Breast epithelium (tissue), 4 donors: Measurements from ENCODE around the gene SS18L1. TPM values are rescaled to one million over a fixed set of nuclear protein-coding genes. Genes with fewer than 3 reads are reported as not detected.

ENCODE experiments used
- DNase-seq, 2 donors: peaks; one replicate each; pipeline ENCODE4 v3.0.0-alpha.2; 2019; ENCODE audit warnings: low spot score in 2 of 2
- H3K27ac ChIP-seq, 2 donors: fragments of 200-600 bp; sonication (generic) in 1 of 2; one replicate each; pipeline ENCODE4 v1.5.1; 2016 to 2019; ENCODE audit warnings: mild to moderate bottlenecking in 1 of 2
- H3K27me3 ChIP-seq, 2 donors: fragments of 200-600 bp; sonication (generic) in 1 of 2; one replicate each; pipeline versions ENCODE4 v1.5.1 to v1.6.0; 2017 to 2019; ENCODE audit warnings: control low read depth in 1 of 2, mild to moderate bottlenecking in 1 of 2
- H3K36me3 ChIP-seq: fragments of 200-600 bp; one replicate; pipeline ENCODE4 v1.5.1; 2019
- H3K4me1 ChIP-seq, 2 donors: fragments of 200-600 bp; sonication (generic); one replicate each; pipeline ENCODE4 v1.5.1; 2016 to 2019; ENCODE audit warnings: control low read depth in 1 of 2
- H3K4me3 ChIP-seq, 3 donors: fragments of 200-600 bp; sonication (generic); 1 replicate in 2 of 3; 2 replicates in 1 of 3; pipeline ENCODE4 v1.5.1; 2016 to 2019; ENCODE audit warnings: mild to moderate bottlenecking in 3 of 3, moderate library complexity in 2 of 3
- H3K9me3 ChIP-seq, 2 donors: fragments of 200-600 bp; sonication (generic) in 1 of 2; one replicate each; pipeline ENCODE4 v1.5.1; 2016 to 2019; ENCODE audit warnings: control low read depth in 1 of 2
- POLR2A ChIP-seq: fragments of 450-650 bp; IDR thresholded peaks from one replicate; pipeline ENCODE4 v1.6.1; 2016; ENCODE audit warnings: antibody characterized with exemption, mild to moderate bottlenecking, moderate library complexity
- POLR2AphosphoS5 ChIP-seq, 3 donors: sonication (generic); formaldehyde crosslinking; IDR thresholded peaks; one replicate each; pipeline ENCODE4 v1.6.1; 2017; ENCODE audit warnings: antibody characterized with exemption in 3 of 3
- intact Hi-C: fragments of 100-400 bp; cut with DNase I; formaldehyde crosslinking; loops from one replicate; pipeline ENCODE4 v1.15.1; 2023; ENCODE audit warnings: low total_unique reads
- total RNA-seq, 3 donors: library from RNA; depleted of rRNA; stranded (reverse); fragments of >200 nt; gene quantifications; one replicate each; pipeline ENCODE4 v1.1.0, GENCODE V29; 2016
- TF ChIP-seq, protein P1 (sequence below), 3 donors: fragments of 450-650 bp; IDR thresholded peaks; one replicate each; pipeline ENCODE4 v1.5.1; 2016 to 2017; ENCODE audit warnings: antibody characterized with exemption in 3 of 3, mild to moderate bottlenecking in 3 of 3, moderate library complexity in 3 of 3

SS18L1 gene
- total RNA-seq, 3 donors from 2014 or later: 12.5 to 18.4 (median 14.4) TPM

DNA sequence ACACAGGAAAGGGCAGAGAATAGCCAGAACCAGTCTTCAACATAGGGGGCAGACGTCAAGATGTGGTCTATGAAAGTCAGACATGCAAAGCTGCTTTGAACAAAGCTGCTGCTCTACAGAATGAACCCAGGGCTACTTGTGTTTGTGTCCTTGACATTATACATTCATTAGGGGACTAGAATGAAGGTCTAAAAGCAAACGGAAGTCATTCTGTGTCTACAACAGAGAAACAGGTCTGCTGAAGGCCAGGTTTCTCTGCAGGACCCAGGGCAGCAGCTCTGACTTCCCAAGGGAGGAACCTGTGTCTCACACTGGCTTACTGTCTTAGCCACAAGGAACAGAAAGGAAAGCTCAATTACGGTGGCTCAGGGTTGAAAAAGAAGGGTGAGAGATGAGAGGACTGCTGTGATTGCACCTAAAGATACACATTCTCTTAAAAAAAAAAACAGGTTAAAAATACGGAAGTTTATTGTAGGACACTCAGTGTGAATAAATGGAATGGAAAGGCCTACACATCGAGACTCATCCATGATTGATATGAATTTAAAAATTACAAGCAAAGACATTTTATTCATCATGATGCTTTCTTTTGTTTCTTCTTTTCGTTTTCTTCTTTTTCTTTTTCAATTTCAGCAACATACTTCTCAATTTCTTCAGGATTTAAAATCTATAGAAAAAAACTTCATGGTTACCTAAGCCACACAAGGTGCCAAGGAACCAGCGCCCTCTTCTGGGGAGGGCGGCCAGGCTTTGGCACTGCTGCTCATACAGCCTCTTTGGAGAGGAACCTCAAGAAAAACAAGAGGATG lies 7.1 kb upstream of the SS18L1 start:
- Histone ChIP-seq H3K4me3 (no peak overlapping the region), H3K4me1 (peaks cover 0 to 6% of the 10 kb centered on the region in 2 donors), H3K27me3 (no peaks in the 10 kb centered on the region), H3K36me3 (peaks cover 15% of the 10 kb centered on the region), H3K9me3 (no peaks in the 10 kb centered on the region), H3K27ac (no peak overlapping the region)
- intact Hi-C loops: no loop called here
- TF ChIP-seq POLR2AphosphoS5 (IDR thresholded peaks at IDR 0.05): peak in 1 of 3 donors; percentile 28
- TF ChIP-seq, protein P1, sequence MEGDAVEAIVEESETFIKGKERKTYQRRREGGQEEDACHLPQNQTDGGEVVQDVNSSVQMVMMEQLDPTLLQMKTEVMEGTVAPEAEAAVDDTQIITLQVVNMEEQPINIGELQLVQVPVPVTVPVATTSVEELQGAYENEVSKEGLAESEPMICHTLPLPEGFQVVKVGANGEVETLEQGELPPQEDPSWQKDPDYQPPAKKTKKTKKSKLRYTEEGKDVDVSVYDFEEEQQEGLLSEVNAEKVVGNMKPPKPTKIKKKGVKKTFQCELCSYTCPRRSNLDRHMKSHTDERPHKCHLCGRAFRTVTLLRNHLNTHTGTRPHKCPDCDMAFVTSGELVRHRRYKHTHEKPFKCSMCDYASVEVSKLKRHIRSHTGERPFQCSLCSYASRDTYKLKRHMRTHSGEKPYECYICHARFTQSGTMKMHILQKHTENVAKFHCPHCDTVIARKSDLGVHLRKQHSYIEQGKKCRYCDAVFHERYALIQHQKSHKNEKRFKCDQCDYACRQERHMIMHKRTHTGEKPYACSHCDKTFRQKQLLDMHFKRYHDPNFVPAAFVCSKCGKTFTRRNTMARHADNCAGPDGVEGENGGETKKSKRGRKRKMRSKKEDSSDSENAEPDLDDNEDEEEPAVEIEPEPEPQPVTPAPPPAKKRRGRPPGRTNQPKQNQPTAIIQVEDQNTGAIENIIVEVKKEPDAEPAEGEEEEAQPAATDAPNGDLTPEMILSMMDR (IDR thresholded peaks at IDR 0.05): peak in 2 of 3 donors; percentile 62 to 66
- no peak for TF ChIP-seq POLR2A
- peak; percentile 63 to 70 for DNase-seq

DNA sequence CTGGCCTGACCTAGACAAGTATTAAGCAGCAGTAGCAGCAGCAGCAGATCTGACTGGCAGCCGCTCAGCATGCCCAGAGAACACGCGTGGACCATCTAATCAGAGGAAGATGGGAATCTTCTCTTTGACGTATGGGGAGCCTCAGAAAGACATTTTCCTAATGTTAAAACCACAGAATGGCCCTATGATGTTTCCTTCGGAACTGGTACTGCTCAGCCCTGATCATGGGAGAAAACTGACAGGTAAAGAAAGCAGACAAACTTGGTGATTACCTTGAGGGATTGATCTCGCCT lies 6.5 kb upstream of the SS18L1 start:
- Histone ChIP-seq H3K9me3 (no peaks in the 10 kb centered on the region), H3K27ac (peak overlapping the region in 1 of 2 donors; percentile 1), H3K27me3 (no peaks in the 10 kb centered on the region), H3K4me1 (peaks cover 0 to 11% of the 10 kb centered on the region in 2 donors), H3K4me3 (no peak overlapping the region), H3K36me3 (peaks cover 13% of the 10 kb centered on the region)
- no peak for DNase-seq
- intact Hi-C loops: no loop called here
- TF ChIP-seq POLR2AphosphoS5 (IDR thresholded peaks at IDR 0.05) (no peak), POLR2A (no peak)
- TF ChIP-seq, protein P1 (IDR thresholded peaks at IDR 0.05): no peak

DNA sequence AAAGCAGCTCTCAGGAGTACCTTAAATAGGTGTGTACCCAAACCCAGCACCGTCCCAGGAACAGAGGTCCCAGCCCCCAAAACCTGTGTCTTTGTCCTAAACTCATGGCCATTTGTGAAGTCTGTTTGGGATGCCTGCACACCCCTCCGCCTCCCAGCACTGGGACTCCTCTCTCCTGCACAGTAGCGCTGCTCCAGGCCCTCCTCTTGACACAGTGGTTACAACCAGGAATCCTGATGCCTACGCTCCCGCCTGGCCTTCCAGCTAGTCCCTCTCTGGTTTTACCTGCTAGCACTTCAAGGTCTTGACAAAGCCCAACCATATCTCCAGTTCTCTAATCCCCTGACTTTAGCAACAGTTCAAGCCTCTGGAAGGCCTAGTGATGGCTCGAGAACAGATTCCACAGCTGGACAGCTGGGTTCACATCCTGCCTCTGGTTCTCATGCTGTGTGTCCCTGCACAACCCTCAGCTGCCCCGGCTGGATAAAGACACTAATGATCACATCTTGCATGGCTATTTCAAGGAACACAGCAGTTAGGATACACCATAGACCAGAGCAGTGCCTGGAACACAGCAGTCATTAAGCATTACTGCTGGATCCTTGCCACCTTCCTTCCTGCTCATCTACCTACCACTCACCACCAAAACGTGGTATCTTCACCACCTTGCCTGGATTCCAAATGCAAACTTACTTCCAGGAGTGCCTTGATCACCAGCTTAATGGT lies 5.9 kb upstream of the SS18L1 start:
- peak overlapping the region in 1 of 2 donors; percentile 1 for H3K27ac ChIP-seq
- H3K4me3 ChIP-seq: no peak overlapping the region
- peaks cover 13% of the 10 kb centered on the region for H3K36me3 ChIP-seq
- H3K27me3 ChIP-seq: no peaks in the 10 kb centered on the region
- H3K9me3 ChIP-seq: no peaks in the 10 kb centered on the region
- intact Hi-C loops: no loop called here
- no peak for TF ChIP-seq POLR2A
- no peak for TF ChIP-seq POLR2AphosphoS5 (IDR thresholded peaks at IDR 0.05)
- TF ChIP-seq, protein P1 (IDR thresholded peaks at IDR 0.05): no peak
- H3K4me1 ChIP-seq: peaks cover 0 to 12% of the 10 kb centered on the region in 2 donors
- no peak for DNase-seq

DNA sequence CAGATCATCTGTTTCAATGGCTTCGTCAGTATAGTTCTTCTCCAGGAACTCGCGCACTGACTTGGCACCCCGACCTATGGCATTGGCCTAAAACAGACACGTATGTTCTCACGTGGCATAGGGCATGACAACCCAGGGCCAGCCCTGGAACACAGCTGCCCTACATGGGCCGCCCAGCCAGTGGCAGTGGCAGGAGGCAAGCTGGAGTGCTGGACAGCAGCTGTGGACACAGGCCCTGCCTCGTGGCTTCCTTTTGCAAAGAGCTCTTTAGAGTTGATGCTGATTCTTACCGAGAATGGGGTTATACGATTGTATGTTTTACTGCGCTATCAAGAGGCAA lies 5.4 kb upstream of the SS18L1 start:
- DNase-seq: no peak
- TF ChIP-seq POLR2A (no peak), POLR2AphosphoS5 (IDR thresholded peaks at IDR 0.05) (no peak)
- TF ChIP-seq, protein P1 (IDR thresholded peaks at IDR 0.05): no peak
- peaks cover 13% of the 10 kb centered on the region for H3K36me3 ChIP-seq
- H3K9me3 ChIP-seq: no peaks in the 10 kb centered on the region
- no peak overlapping the region for H3K4me3 ChIP-seq
- intact Hi-C loops: no loop called here
- peaks cover 0 to 12% of the 10 kb centered on the region in 2 donors for H3K4me1 ChIP-seq
- H3K27ac ChIP-seq: no peak overlapping the region
- no peaks in the 10 kb centered on the region for H3K27me3 ChIP-seq

DNA sequence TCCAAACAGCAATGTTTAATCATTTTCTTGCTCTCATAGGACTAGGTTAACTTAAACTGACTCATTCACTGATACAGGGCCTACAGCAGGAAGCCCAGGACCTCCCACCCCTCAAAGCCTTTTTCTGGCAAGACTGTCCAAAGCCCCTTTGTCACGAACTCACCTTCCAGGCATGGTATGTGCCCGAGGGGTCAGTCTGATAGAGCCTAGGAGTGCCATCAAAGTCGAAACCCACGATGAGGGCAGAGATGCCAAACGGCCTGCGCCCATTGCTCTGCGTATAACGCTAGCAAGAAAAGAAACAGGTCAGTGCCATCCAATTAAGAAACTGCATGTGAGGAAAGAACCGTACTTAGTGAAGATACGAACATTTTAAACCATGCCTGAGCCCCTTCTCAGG lies 4.7 kb upstream of the SS18L1 start:
- Histone ChIP-seq H3K27me3 (no peaks in the 10 kb centered on the region), H3K9me3 (no peaks in the 10 kb centered on the region), H3K27ac (no peak overlapping the region), H3K4me3 (no peak overlapping the region), H3K4me1 (peaks cover 0 to 12% of the 10 kb centered on the region in 2 donors), H3K36me3 (peaks cover 13% of the 10 kb centered on the region)
- TF ChIP-seq POLR2A (no peak), POLR2AphosphoS5 (IDR thresholded peaks at IDR 0.05) (no peak)
- TF ChIP-seq, protein P1 (IDR thresholded peaks at IDR 0.05): no peak
- no peak for DNase-seq
- intact Hi-C loops: no loop called here
